PFSK-1 (cell line): Measurements from ENCODE around the gene STAU1.

ENCODE experiments used
- POLR2AphosphoS5 ChIP-seq: IDR thresholded peaks from 2 replicates; pipeline ENCODE4 v1.6.1; 2012; ENCODE audit warnings: low read depth, mild to moderate bottlenecking, control low read depth, low read length, moderate library complexity
- REST ChIP-seq, 2 experiments: IDR thresholded peaks; 2 replicates each; pipeline versions ENCODE4 v1.6.1 to v1.8.0; 2011 to 2012; ENCODE audit warnings: low read depth in 2 of 2, low read length in 2 of 2, control low read depth in 1 of 2, inconsistent platforms in 1 of 2, mild to moderate bottlenecking in 1 of 2, moderate library complexity in 1 of 2; ENCODE audit not compliant: insufficient read depth in 1 of 2
- SIN3A ChIP-seq: IDR thresholded peaks from 2 replicates; pipeline ENCODE4 v1.6.1; 2012; ENCODE audit warnings: mild to moderate bottlenecking, low read length, moderate library complexity, borderline replicate concordance; ENCODE audit not compliant: insufficient read depth
- TAF1 ChIP-seq: IDR thresholded peaks from 2 replicates; pipeline ENCODE4 v1.6.1; 2012; ENCODE audit warnings: low read length, control low read depth, borderline replicate concordance; ENCODE audit not compliant: insufficient read depth

- TF ChIP-seq TAF1 (no peak), REST (IDR thresholded peaks at IDR 0.05; ENCODE audit: insufficient read depth in 1 of 2, low read depth in 2 of 2, low read length in 2 of 2) (no peak), POLR2AphosphoS5 (no peak), SIN3A (no peak)
Measured at GRCh38 chr20:49161428-49162152, 26.5 kb downstream of the STAU1 start.
